Activated naive CD8-positive, alpha-beta T cell (primary cell): ENCODE measurements around the gene KLHL41.
"Not testable (repeated sequence)": the region's sequence is repeated elsewhere in the genome, so short reads cannot be mapped to it uniquely, and the experiment has no call there.

Source experiments
- H3K27ac Mint-ChIP-seq: one replicate; pipeline ENCODE4 v1.8.0; 2021; ENCODE audit warnings: mixed read lengths
- H3K27me3 Mint-ChIP-seq: one replicate; pipeline ENCODE4 v1.8.0; 2021; ENCODE audit warnings: mixed read lengths
- H3K36me3 Mint-ChIP-seq: one replicate; pipeline ENCODE4 v1.8.0; 2021; ENCODE audit warnings: mixed read lengths
- H3K4me1 Mint-ChIP-seq: one replicate; pipeline ENCODE4 v1.8.0; 2021; ENCODE audit warnings: low read depth, mixed read lengths
- H3K4me3 Mint-ChIP-seq: one replicate; pipeline ENCODE4 v1.8.0; 2021; ENCODE audit warnings: mild to moderate bottlenecking, mixed read lengths
- H3K9me3 Mint-ChIP-seq: one replicate; pipeline ENCODE4 v1.8.0; 2021; ENCODE audit warnings: low read depth, mixed read lengths

Gene KLHL41

DNA sequence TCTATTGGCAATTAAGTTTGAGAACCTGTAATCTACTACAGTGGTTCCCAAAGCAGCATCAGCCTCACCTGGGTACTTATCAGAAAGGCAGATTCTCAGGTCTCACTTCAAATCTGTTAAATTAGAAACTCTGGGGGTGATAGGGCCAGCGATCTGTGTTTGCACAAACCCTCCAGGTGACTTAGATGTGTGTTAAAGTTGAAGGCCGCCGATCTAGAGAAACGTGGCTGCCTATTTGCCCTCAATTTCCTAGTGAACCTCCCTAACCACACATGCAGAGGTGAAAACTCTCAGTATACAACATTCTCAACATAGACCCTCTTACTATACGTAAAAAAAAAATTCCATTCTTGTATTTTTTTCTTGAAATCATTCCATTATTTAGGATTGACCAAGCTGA lies 14.2 kb downstream of the KLHL41 start:
- no peak overlapping the region for H3K27ac Mint-ChIP-seq
- no peak overlapping the region for H3K4me3 Mint-ChIP-seq
- H3K27me3 Mint-ChIP-seq, result no peaks in the 10 kb centered on the region
- peaks cover 2% of the 10 kb centered on the region for H3K36me3 Mint-ChIP-seq
- H3K9me3 Mint-ChIP-seq, result no peaks in the 10 kb centered on the region
- H3K4me1 Mint-ChIP-seq, result no peaks in the 10 kb centered on the region

DNA sequence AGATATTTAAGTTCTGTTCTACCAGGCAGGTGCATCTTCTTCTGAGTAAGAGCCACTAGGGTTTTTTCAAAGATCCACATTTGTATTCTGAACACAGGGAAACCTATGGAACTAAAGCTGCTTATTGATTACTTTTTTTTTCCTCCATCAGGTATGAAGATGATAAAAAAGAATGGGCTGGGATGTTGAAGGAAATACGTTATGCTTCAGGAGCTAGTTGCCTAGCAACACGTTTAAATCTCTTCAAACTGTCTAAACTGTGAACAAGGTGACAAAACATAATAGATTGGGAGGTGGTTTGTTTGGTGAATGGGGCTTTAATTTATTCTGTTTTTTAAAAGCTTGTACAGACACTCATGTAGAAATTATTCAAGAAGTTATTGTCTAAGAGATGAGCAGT lies 15.9 kb downstream of the KLHL41 start:
- Mint-ChIP-seq H3K27me3 (no peaks in the 10 kb centered on the region), H3K4me3 (no peak overlapping the region), H3K27ac (no peak overlapping the region), H3K9me3 (no peaks in the 10 kb centered on the region), H3K4me1 (no peaks in the 10 kb centered on the region), H3K36me3 (peaks cover 2% of the 10 kb centered on the region)

DNA sequence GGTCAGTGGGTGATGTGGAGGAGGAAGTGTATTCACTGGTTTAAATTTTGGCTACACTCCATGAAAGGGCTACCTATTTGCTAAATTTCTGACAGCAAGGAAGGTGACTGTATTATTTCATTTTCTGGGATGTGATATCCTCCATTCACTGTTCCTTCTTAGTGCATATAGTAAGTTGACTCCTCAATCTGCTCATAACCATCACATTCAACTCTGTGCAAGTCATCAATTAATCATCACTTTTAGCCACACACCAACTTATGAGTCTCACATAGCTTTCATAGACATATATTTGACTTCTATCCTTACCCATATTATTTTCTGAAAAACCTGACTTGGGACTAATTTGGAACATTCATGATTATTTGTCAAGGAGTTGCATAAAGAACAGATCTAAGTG lies 16.9 kb downstream of the KLHL41 start:
- Mint-ChIP-seq H3K27me3 (no peaks in the 10 kb centered on the region), H3K27ac (no peak overlapping the region), H3K4me3 (no peak overlapping the region), H3K9me3 (no peaks in the 10 kb centered on the region), H3K4me1 (no peaks in the 10 kb centered on the region), H3K36me3 (peaks cover 2% of the 10 kb centered on the region)

DNA sequence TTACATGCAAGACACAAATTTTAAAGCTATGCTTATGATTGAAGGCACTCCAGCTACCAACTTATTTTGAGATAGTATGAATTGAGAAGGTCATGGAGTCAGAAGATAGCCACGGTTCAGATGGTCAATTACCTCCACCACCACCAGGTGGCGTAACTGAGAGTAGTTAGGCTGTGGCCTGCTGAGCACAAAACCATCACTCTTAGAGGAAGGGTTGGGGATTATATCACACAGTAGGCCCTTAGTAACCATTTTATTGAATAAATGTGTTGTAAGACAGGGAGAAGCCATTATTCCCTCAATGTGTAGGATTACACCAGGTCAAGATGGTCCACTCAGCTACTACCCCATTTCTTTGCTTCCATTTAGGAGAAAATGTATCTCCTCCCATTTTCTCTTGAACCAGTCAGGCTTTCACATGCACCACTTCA lies 18.8 kb downstream of the KLHL41 start:
- H3K27me3 Mint-ChIP-seq, result no peaks in the 10 kb centered on the region
- peaks cover 2% of the 10 kb centered on the region for H3K36me3 Mint-ChIP-seq
- no peak overlapping the region for H3K27ac Mint-ChIP-seq

DNA sequence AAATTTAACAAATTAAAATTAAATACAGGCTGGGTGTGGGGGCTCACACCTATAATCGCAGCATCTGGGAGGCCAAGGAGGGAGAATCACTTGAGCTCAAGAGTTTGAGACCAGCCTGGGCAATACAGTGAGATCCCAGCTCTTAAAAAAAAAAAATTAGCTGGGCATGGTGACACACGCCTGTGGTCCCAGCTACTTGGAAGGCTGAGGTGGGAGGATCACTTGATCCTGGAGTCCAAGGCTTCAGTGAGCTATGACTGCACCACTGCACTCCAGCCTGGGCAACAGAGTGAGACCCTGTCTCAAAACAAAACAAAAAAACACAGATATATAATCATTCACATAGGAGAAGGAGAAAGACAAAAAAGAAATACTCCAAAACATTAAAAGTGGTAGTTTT lies 30.0 kb downstream of the KLHL41 start:
- not testable (repeated sequence) for H3K27me3 Mint-ChIP-seq, H3K9me3 Mint-ChIP-seq, H3K27ac Mint-ChIP-seq, H3K4me3 Mint-ChIP-seq, H3K4me1 Mint-ChIP-seq, H3K36me3 Mint-ChIP-seq

More for the DNA sequence above, 18.8 kb downstream of the KLHL41 start:
- Mint-ChIP-seq H3K9me3 (no peaks in the 10 kb centered on the region), H3K4me1 (no peaks in the 10 kb centered on the region), H3K4me3 (no peak overlapping the region)

DNA sequence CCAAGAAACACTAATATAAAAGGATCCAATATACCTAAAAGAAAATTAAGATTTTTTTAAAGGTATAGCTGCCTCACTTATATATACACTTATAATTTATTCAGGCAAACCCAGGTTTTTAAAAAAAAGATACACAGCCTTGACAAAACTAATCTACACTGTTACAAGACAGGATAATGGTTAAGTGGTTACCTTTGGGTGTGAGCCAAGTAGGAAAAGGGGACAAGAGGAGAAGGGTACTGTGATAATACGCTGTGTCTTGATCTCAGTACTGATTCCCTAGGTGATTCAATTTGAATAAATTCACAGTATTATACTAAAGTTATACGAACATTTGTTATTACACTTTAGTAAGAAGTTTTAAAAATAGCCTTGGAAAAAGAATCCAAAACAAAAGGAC lies 30.6 kb downstream of the KLHL41 start:
- Mint-ChIP-seq H3K36me3 (peaks cover 10% of the 10 kb centered on the region), H3K4me3 (no peak overlapping the region), H3K9me3 (no peaks in the 10 kb centered on the region), H3K27me3 (no peaks in the 10 kb centered on the region), H3K4me1 (no peaks in the 10 kb centered on the region), H3K27ac (no peak overlapping the region)

DNA sequence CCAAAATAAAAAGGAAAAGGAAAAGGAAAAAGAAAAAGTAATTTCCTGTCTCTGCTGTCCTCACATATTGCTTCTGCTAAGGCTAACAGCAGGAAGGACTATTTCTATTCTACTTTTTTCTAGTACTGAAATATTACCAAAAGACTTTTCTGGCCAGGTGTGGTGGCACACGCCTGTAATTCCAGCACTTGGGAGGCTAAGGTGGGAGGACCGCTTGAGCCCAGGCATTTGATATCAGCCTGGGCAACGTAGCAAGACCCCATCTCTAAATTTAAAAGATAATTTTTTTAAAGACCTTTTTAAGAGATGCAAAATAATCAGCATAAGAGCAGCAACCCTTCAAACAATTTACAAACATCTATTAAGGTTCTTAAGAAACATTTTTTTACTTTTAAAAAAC lies 32.9 kb downstream of the KLHL41 start:
- H3K36me3 Mint-ChIP-seq, result peaks cover 11% of the 10 kb centered on the region
- H3K27ac Mint-ChIP-seq, result no peak overlapping the region
- no peak overlapping the region for H3K4me3 Mint-ChIP-seq
- peaks cover 2% of the 10 kb centered on the region for H3K4me1 Mint-ChIP-seq
- no peaks in the 10 kb centered on the region for H3K9me3 Mint-ChIP-seq
- H3K27me3 Mint-ChIP-seq, result no peaks in the 10 kb centered on the region

DNA sequence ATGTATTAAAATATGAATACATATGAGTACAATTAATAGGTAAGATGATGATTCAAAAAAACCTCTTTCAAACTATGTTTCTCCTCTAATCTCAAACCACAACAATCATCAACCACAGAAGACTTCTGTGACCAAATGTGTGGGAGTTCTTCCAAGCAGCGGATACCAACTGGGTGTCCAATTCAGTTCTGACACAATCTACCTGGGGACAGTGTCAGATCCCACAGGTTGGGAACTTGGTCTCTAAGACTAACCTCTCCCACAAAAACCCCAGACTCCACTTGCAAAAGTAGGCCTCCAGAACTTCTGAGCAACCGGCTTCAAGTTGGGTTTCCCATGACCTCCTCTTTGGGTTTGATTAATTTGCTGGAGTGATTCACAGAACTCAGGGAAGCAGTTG lies 37.3 kb downstream of the KLHL41 start:
- no peak overlapping the region for H3K4me3 Mint-ChIP-seq
- no peaks in the 10 kb centered on the region for H3K27me3 Mint-ChIP-seq
- H3K27ac Mint-ChIP-seq, result no peak overlapping the region
- peaks cover 9% of the 10 kb centered on the region for H3K36me3 Mint-ChIP-seq
- H3K9me3 Mint-ChIP-seq, result no peaks in the 10 kb centered on the region
- H3K4me1 Mint-ChIP-seq, result peaks cover 2% of the 10 kb centered on the region

DNA sequence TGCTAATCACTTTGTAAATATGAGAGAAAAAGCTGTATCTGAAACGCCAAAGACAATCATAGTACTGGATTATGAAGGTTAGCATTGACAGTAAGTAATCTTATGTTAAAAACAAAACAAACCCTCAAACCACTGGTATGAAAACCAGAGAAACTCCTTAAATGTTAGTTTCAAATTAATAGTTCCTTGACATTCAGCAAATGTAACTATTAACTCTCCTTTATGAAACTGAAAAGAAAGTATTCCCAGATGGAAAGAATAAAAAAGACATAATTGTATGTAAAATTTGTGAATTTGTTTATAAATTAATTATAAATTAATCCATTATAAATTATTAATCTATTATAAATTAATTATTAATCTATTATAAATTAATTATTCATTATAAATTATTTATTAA lies 51.9 kb downstream of the KLHL41 start:
- H3K9me3 Mint-ChIP-seq, result no peaks in the 10 kb centered on the region
- H3K4me1 Mint-ChIP-seq, result no peaks in the 10 kb centered on the region
- peak overlapping the region; percentile 1 for H3K27ac Mint-ChIP-seq
- no peak overlapping the region for H3K4me3 Mint-ChIP-seq
- peaks cover 12% of the 10 kb centered on the region for H3K36me3 Mint-ChIP-seq
- no peaks in the 10 kb centered on the region for H3K27me3 Mint-ChIP-seq

DNA sequence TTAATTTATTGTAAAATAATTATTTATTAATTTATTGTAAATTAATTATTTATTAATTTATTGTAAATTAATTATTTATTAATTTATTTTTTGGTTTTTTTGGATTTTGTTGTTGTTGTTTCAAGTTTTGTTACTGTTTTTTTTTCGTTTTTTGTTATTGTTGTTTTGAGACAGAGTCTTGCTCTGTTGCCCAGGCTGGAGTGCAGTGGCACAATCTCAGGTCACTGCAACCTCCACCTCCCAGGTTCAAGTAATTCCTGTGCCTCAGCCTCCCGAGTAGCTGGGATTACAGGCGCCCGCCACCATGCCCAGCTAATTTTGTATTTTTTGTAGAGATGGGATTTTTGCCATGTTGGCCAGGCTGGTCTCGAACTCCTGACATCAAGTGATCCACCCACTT lies 52.6 kb downstream of the KLHL41 start:
- H3K4me3 Mint-ChIP-seq, H3K27ac Mint-ChIP-seq, H3K9me3 Mint-ChIP-seq, H3K27me3 Mint-ChIP-seq, H3K4me1 Mint-ChIP-seq: not testable (repeated sequence)
- H3K36me3 Mint-ChIP-seq, result peaks cover 12% of the 10 kb centered on the region

DNA sequence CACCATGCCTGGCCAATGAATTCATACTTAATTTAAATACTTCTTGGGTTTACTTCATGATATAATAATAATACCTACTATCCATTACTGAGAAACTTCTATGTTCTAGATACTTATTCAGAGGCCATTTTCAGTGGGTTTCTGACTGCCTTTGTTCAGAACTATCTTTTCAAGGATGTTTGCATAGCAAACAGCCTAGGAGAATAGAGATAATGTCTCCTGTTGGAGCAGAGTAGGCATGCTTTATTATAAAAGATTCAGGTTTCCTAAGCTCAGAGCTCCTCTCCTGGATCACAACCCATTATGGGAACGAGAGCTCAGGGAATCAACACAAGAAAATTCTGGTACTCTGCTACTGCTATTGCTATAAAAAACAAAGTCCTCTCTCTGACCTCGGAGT lies 53.0 kb downstream of the KLHL41 start:
- no peak overlapping the region for H3K4me3 Mint-ChIP-seq
- no peak overlapping the region for H3K27ac Mint-ChIP-seq
- peaks cover 12% of the 10 kb centered on the region for H3K36me3 Mint-ChIP-seq

DNA sequence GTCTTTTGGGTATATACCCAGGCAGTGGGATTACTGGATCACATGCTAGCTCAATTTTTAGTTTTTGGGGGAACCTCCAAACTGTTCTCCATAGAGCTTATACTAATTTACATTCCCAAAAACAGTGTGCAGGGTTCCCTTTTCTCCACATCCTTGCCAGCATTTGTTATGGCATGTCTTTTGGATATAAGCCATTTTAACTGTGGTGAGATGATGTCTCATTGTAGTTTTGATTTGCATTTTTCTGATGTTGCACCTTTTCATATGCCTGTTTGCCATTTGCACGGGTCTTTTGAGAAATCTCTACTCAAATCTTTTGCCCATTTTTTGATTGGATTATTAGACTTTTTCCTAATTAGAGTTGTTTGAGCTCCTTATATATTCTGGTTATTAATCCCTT lies 56.2 kb downstream of the KLHL41 start:
- Mint-ChIP-seq H3K36me3 (peaks cover 9% of the 10 kb centered on the region), H3K4me1 (peaks cover 10% of the 10 kb centered on the region), H3K4me3 (no peak overlapping the region), H3K9me3 (no peaks in the 10 kb centered on the region), H3K27ac (no peak overlapping the region), H3K27me3 (no peaks in the 10 kb centered on the region)

More for the DNA sequence above, 53.0 kb downstream of the KLHL41 start:
- no peaks in the 10 kb centered on the region for H3K27me3 Mint-ChIP-seq
- no peaks in the 10 kb centered on the region for H3K9me3 Mint-ChIP-seq
- no peaks in the 10 kb centered on the region for H3K4me1 Mint-ChIP-seq

DNA sequence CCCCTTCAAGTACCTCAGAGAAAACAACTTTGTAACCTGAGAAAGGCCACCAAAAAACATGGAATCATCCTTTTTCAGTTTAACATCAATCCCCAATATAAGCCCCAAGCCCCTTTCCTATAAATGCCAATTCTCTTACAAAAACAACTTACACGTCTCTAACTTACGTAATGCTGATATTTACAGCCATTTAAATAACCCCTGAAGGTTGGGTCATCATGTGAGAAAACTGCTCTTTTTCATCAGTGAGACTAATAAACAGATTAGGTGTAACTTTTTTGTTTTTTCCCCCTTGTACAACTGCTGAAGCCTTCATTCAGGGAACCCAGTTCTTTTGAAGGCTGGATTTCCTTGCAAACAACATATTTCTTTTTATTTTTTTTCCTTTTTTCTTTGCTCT lies 60.4 kb downstream of the KLHL41 start:
- Mint-ChIP-seq H3K27ac (no peak overlapping the region), H3K36me3 (peaks cover 5% of the 10 kb centered on the region), H3K27me3 (no peaks in the 10 kb centered on the region), H3K9me3 (no peaks in the 10 kb centered on the region), H3K4me3 (no peak overlapping the region), H3K4me1 (peaks cover 20% of the 10 kb centered on the region)

DNA sequence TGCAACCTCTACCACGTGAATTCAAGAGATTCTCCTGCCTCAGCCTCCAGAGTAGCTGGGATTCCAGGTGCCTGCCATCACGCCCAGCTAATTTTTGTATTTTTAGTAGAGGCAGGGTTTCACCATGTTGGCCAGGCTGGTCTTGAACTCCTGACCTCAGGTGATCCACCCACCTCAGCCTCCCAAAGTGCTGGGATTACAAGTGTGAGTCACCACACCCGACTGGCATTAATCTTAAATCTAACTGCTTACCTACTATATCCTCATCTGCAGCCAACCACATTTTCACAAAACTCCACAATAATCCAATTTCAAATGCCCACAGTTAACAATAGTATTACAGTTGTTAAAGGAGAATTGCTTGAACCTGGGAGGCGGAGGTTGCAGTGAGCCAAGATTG lies 61.2 kb downstream of the KLHL41 start:
- Mint-ChIP-seq H3K4me3 (peak overlapping the region; percentile 17), H3K4me1 (peaks cover 20% of the 10 kb centered on the region)
- not testable (repeated sequence) for H3K27me3 Mint-ChIP-seq, H3K9me3 Mint-ChIP-seq, H3K36me3 Mint-ChIP-seq, H3K27ac Mint-ChIP-seq

DNA sequence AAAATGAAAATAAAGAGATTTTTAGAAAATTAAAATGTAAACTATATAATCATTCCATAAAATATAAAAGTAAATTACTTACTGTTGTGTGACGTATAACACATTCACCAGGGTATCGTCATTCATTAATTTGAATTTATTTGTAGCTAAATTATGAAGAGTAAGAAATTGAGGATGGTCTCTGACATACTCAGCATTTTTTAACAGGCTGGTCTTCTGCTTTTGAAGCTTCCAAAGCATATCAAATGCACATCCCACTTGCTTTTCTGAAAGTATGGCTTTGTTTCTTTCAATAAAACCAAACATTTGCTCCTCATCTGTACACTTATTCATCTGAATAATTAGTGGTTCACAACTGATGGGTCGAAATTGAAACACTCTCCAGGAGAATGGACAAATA lies 62.1 kb downstream of the KLHL41 start:
- Mint-ChIP-seq H3K4me3 (peak overlapping the region; percentile 57), H3K4me1 (peaks cover 20% of the 10 kb centered on the region), H3K9me3 (no peaks in the 10 kb centered on the region), H3K36me3 (peaks cover 5% of the 10 kb centered on the region), H3K27me3 (no peaks in the 10 kb centered on the region), H3K27ac (no peak overlapping the region)

DNA sequence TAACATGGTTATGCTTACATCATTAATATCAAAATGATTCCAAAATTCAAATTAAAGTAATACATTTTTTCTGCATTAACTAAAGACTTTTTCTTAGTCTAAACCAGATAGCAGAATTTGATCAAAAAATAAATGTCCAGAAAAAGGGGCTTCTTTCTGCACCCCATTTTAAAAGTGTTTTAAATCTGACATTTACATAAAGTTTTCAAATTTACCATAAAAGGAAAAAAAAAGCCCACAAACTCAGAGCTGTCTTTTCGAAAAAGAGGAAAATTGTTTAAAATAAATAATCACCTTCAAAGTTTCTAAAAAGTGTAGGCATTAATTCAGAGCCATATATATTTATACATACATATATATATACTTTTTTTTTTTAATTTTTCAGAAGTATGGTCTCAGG lies 62.7 kb downstream of the KLHL41 start:
- H3K9me3 Mint-ChIP-seq, result no peaks in the 10 kb centered on the region
- no peaks in the 10 kb centered on the region for H3K27me3 Mint-ChIP-seq
- peaks cover 5% of the 10 kb centered on the region for H3K36me3 Mint-ChIP-seq
- H3K4me1 Mint-ChIP-seq, result peaks cover 20% of the 10 kb centered on the region
- H3K27ac Mint-ChIP-seq, result no peak overlapping the region
- H3K4me3 Mint-ChIP-seq, result no peak overlapping the region

DNA sequence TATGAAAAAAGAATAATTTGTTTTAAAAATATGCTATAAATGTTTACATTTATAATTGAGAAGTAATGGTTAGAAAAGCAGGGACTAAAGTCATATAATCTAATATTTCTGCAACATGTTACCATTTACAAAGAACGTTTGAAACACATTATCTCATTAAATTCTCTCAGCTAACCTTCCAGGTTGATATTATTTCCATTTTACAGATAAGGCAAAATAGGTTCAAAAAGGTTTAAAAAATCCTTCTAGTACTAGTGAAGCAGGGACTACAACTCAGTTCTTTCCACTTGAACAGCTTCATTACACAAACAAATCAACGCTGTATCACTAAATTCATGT lies 63.3 kb downstream of the KLHL41 start:
- H3K27ac Mint-ChIP-seq, result peak overlapping the region; percentile 91
- H3K27me3 Mint-ChIP-seq, result no peaks in the 10 kb centered on the region
- H3K9me3 Mint-ChIP-seq, result no peaks in the 10 kb centered on the region
- peak overlapping the region; percentile 95 for H3K4me3 Mint-ChIP-seq
- H3K36me3 Mint-ChIP-seq, result peaks cover 2% of the 10 kb centered on the region
- H3K4me1 Mint-ChIP-seq, result peaks cover 20% of the 10 kb centered on the region
